Right hindlimb (tissue), 1 donor: ENCODE results near the gene NR6A1.

Experiments used
- DNase-seq: peaks from one replicate; pipeline ENCODE4 v3.0.0-alpha.2; 2018

Gene NR6A1

DNA sequence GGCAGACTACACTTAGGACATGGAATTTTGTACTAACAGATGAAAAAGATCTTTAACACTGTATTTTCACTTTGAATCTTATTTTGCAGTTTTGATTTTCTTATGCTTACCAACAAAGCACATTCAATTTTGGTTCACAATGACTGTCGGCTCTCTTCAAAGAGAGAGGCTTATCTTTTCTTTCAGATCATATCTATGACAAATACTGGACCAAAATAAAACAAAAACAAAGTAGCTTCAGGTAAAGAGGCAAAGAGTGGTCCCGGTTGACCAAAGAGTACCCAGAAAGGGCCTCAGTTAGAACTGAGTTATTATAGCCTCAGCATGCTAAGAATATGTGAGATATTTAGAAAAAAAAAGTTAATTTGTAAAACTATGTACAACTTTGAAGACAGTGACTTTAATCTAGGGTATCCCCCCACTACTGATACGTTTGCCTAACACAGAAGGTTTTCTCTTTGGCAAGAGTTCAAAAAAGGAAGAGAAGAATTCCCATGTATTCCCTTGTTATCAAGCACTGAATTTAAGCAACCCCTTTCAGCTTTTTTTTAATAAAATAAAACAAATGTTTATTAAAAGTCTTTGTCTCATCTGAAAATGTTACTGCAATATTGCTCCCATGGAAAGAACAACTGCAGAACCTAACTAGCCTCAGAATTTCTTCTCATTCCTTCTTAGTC, 50.5 kb downstream of the NR6A1 start:
- DNase-seq, result no peak

DNA sequence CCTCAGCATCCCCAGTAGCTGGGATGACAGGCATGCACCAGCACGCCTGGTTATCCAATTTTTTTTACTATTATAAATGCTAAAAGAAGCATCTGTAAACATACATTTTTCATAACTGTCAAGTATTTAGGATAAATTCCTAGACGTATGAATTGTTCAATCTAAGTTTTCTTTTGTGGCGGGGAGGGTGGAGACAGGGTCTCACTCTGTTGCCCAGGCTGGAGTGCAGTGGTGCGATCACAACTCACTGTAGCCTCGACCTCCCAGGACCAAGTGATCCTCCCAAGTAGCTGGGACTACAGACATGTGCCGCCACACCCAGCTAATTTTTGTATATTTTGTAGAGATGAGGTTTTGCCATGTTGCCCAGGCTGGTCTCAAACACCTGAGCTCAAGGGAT, 52.2 kb downstream of the NR6A1 start:
- DNase-seq, result no peak

GRCh38 chr9:124717597-124717996, 53.5 kb downstream of the NR6A1 start:
- no peak for DNase-seq

GRCh38 chr9:124716808-124717207, 54.3 kb downstream of the NR6A1 start:
- no peak for DNase-seq

GRCh38 chr9:124710766-124711165, 60.3 kb downstream of the NR6A1 start:
- DNase-seq, result no peak

DNA sequence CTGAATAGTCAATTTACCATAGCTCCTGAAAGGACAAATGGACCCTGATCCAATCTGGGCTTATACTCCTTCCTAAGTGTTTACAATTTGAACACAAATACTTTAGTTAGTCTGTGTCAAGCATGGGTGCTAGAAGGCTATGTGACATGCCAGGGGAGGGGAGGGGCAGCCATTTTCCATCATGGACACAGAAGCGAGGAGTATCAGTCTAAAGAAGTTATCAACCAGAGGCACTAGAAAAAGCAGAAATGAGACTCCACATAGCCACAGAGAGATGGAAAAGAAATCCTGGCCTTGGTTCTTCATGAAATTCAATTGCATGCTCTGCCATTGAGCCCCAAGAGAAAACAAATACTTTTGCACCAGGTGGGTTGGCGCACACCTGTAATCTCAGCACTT, 61.8 kb downstream of the NR6A1 start:
- no peak for DNase-seq

DNA sequence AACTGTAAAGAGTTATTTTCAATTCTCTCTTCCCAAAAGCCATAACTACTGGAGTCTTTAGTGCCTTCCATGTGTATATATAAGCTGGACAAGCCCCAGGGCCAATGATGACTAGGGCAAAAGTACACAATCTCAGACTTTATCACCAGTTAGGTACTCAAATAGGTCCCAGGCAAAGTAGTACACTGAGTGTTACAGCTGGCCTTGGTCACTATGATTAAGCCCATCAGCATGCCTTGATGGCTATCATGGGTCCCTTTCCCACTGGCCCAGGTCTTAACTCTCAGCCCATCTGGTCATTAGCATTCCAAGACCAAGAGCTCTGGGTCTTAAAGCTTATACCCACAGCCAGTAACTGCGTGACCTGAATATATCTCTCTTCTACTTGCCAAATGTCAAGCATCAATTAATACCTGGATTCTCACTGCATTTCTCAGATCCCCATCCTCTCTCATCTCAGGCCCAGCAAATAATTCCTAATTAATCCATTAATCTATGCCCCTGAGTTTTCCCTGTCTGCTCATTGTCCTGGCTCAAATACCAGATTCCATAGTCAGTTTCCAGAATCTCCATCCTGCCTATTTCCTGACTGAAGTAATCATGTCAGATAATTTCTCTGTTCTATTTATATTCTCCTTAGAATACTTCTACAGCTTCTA, 62.3 kb downstream of the NR6A1 start:
- DNase-seq, result no peak

- DNase-seq, result no peak
Measured at GRCh38 chr9:124708074-124708473, 63.0 kb downstream of the NR6A1 start.

DNA sequence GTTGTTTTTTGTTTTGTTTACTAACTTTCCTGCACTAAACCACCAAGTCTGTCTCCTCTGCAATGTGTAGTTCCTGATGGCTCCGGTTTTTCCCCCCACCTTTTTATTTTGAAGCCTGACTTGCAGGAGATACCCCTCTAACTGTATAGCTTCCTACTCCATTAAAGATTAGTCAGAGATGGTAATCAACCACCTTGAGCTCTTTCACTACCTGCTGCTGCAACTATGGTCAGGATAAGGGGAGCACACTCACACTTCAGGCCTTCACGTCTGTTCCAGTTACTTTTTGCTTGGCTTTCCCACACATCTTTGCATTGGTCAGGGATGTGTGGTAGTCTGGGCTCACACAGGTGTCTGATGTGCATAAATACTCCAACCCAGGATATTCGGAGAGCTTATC, 63.4 kb downstream of the NR6A1 start:
- DNase-seq, result no peak

DNA sequence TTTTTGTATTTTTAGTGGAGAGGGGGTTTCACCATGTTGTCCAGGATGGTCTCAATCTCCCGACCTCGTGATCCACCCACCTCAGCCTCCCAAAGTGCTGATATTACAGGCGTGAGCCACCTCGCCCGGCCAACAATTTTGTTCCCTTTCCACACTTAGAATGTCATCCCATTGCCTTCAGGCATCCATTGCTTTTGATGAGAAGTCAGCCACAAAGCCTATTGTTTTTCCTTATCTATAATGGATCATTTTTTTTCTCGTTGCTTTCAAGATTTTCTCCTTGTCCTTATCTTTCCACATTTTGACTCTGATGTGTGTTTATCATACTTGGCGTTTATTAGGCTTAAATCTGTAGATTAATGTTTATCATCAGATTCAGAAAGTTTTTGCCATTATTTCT, 64.4 kb downstream of the NR6A1 start:
- no peak for DNase-seq

DNA sequence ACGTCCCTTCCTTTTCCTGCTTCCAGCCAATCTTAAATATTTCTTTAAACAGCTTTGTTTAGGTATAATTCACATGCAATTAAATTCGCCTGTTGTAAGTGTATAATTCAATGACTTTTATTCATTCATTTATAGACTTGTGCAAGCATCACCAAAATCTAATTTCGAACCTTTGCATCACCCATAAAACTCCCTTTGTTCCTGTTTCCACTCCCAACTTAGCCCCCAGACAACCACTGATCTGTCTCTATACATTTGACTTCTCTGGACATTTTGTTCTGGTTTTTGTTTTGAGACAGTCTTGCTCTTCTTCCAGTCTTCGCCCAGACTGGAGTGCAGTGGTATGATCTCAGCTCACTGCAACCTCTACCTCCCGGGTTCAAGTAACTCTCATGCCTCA, 71.5 kb downstream of the NR6A1 start:
- DNase-seq, result no peak

DNA sequence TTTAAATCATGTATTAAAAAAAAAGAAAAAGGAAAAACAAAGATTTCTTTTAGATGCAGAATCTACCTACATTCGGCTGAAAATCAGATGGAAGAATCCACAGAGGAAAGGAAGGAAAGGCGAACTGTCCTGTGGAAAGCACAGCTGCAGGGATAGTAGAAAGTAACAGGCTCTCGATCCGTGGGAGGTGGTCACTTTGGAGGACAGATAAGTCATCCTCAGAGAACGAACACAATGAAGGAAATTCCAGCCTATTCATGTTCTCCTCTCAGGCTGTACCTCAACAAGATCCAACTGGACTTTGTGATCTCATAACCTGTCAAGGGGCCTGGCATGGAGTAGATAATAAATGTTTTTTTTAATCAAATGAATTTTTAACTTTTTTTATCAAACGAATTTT, 72.8 kb downstream of the NR6A1 start:
- DNase-seq, result no peak

DNA sequence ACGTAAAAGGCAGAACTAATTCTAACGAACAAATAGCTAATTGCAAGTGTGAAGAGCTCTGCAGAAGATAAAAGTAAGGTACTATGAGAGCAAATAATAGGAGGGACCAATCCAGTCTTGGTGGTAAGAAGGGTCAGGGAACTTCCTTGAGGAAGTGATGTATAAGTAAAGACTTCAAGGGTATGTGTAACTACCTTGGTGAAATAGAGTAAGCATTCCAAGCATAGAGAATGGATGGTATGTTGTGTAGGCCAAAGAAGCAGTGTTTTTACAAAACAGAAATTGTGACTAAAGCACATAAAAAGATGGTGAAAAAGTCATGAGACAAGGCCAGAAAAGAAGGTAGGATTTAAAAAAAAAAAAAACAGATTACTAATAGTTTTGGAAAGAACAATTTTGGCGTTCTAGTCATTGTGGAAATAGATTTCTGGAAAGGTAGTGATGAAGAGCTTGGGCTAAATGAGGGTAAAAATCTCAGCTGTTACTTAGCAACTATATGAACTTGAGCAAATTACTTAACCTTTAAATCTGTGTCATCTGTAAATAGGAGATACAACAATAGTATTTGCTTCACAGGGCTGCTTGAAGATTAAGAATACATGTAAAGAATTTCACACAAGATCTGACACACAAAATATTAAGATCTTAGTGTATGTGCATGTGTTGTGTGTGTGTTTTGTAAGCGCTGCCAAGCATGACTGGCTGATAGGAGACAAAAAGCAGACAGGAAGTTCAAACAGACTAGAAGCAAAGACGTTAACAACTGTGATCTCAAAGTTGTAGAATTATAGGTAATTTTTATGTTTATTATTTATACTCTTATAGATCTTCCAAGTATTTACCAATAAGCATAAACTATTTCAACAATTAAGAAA, 73.5 kb downstream of the NR6A1 start:
- no peak for DNase-seq

DNA sequence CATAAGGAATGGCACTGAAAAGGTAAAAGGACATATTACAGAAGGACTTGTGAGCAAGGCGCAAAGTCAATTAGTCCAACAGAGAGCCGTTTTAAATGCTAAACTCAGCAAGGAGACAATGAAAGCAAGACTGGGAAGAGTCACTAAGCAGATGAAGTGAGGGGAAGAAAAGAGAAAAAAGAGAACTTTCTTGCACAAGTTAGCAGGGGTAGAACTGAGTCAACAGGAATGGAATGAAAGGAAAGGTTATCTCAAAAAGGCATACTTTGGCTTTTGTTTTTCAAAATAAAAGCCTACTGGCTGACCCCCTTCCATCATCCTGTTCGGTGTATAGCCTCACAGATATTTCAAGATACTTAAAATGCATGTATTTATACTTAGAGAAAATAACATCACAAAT, 75.0 kb downstream of the NR6A1 start:
- DNase-seq, result no peak

- DNase-seq, result no peak
Measured at GRCh38 chr9:124695280-124695890, 75.7 kb downstream of the NR6A1 start.

DNA sequence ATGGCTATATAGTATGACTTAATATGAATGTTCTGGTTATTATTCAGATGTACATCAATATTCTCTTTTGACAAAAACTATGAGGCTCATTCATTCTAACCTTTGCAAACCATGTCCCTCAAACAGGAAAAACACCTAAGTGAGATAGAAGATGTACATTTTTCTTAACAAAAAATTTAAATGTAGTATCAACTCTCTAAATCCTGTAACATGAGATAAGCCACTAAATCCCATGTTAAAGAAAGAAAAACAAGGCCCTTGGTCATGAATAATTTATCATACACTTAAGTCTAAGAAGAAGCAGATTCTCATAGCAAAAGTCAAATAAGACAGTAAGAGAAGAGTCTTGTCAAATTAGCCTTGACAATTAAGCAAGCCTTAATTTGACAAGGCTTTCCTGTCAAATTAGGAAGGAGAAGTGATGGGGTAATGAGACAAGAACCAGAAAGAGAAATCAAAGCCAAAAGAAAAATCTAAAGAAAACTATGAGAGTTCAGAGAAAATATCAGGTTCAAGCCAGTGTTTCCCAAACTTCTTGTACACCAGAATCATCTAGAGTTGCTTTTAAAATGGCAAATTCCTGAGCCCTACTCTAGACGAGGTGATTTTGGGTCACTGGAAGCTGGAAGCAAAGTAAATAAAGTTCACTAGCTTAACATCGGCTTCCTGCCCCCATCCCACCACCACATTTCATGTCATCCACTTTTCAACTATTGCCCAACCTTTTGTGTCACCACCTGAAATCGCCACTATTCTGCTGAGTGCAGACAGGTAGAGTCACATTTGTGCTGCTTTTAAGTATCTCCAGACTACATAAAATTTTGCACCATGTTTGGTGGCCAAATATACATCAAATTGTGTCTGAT, 76.5 kb downstream of the NR6A1 start:
- DNase-seq, result no peak

- no peak for DNase-seq
Measured at GRCh38 chr9:124693403-124693802, 77.7 kb downstream of the NR6A1 start.

DNA sequence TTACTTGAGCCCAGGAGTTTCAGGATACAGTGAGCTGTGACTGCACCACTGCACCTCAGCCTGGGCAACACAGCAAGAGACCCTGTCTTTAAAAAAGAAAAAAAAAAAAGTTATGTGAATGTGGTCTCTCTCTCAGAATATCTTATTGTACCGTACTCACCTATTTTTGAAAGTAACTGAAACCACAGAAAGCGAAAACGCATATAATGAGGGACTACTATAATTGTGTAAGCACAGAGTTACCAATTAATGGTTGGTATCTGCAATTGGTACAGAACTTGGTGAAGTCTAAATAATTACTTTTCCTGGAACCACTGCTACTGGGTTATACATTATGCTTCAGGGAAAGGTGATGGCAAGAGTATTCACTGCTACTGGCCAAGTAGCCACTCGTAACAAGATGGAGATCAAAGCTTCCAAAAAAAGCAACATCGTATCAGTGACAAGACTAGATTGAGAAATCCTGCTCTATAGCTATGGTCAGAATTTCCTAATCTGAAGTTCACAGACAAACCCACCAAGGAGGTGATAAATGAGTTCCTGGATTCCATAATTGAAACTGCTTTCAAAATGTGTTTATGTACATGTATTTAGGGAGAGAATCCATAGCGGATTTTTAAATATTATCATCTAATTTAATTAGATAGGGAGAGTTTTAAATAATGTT, 82.7 kb downstream of the NR6A1 start:
- DNase-seq, result no peak

GRCh38 chr9:124686918-124687317, 84.2 kb downstream of the NR6A1 start:
- no peak for DNase-seq

DNA sequence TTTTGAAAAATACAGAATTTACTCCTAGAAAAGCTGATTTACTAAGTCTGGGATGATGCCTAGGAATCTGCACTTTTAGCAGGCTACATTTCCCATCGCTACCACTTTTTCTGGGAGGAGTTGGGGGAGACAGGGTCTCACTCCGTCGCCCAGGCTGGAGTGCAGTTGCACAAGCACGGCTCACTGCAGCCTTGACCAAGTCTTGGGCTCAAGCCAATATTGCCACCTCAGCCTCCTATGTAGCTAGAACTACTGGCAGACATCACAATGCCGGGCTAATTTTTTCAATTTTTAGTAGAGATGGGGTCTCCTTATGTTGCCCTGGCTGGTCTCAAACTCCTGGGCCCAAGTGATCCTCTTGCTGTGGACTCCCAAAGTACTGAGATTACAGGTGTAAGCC, 85.9 kb downstream of the NR6A1 start:
- no peak for DNase-seq

GRCh38 chr9:124684169-124684568, 86.9 kb downstream of the NR6A1 start:
- no peak for DNase-seq

DNA sequence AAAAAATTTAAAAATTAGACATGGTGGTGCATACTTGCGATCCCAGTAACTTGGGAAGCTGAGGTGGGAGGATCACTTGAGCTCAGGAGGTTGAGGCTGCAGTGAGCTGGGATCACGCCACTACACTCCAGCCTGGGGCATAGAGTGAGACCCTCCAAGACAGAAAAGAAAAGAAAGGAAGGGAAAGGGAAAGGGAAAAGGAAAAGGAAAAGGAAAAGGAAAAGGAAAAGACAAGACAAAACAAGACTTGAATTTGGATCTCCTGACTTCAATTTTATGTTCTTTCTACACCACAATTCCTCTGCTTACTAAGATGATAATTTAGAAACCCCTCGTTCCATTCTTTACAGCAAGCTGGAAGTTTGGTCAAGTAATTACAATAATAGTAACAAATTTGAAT, 88.1 kb downstream of the NR6A1 start:
- DNase-seq, result no peak
